ENCODE measurements around the gene PLCB2. TPM values are rescaled to one million over a fixed set of nuclear protein-coding genes. Genes with fewer than 3 reads are reported as not detected.

PLCB2 gene
- total and polyA plus RNA-seq, 2 donors (not counting 1 experiment from before 2014, with no cell fraction given), result 166 to 312 TPM

DNA sequence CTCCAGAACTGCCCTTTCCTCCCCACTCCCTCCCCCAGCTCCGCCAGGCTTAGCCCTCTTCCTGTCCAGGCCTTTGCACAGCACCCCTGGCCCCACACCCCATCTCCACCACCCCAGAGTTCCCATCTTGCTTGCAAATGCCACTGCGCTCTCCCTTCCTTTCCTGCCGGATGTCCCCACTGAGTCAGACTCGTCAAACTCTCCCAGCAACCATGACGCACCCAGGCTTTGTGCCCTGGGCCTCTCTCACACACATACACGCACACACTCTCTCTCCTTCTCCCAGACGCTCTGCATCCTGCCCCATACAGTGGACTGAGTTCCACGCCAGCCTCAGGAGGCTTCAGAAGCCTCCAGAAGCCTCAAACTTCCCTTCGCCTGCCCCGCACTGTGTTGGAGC is 35.8 kb upstream of the PLCB2 start:
- Mint-ChIP-seq H3K27ac (no peak overlapping the region), H3K27me3 (no peaks in the 10 kb centered on the region), H3K9me3 (ENCODE audit: insufficient read depth) (no peaks in the 10 kb centered on the region), H3K4me3 (no peak overlapping the region), H3K4me1 (no peaks in the 10 kb centered on the region)
- Histone ChIP-seq H3K27ac (ENCODE audit: low read length in 2 of 2) (no peak overlapping the region), H3K4me2 (replicated peaks; ENCODE audit: low read depth, low read length, poor library complexity, severe bottlenecking) (no peak overlapping the region), H3K36me3 (replicated peaks in 1 of 2; ENCODE audit: control extremely low read depth in 1 of 2, control insufficient read depth in 1 of 2, extremely low read depth in 1 of 2, insufficient read depth in 2 of 2, low read length in 1 of 2) (no peaks in the 10 kb centered on the region), H2AFZ (ENCODE audit: insufficient read depth, low read depth, low read length, poor library complexity, severe bottlenecking) (no peak overlapping the region), H3K79me2 (ENCODE audit: control insufficient read depth, insufficient read depth, low read length) (no peaks in the 10 kb centered on the region), H3K9ac (ENCODE audit: low read length) (no peak overlapping the region), H3K4me1 (ENCODE audit: control insufficient read depth in 2 of 2, insufficient read depth in 2 of 2, low read length in 2 of 2) (no peaks in the 10 kb centered on the region), H3K4me3 (ENCODE audit: control extremely low read depth in 1 of 5, extremely low read depth in 1 of 5, insufficient read depth in 1 of 5, low read depth in 2 of 5, low read length in 4 of 5) (no peak overlapping the region), H4K20me1 (ENCODE audit: control insufficient read depth, insufficient read depth, low read length, poor library complexity, severe bottlenecking) (no peaks in the 10 kb centered on the region), H3K9me3 (ENCODE audit: control extremely low read depth in 1 of 3, control insufficient read depth in 2 of 3, insufficient read depth in 1 of 3, low read length in 2 of 3) (no peaks in the 10 kb centered on the region), H3K27me3 (replicated peaks in 1 of 4; ENCODE audit: control extremely low read depth in 1 of 4, control insufficient read depth in 3 of 4, insufficient read depth in 4 of 4, low read length in 3 of 4) (no peaks in the 10 kb centered on the region)
- ChIA-PET POLR2A (interaction anchor here (1.5 kb wide), 1 partner anchor 78 kb away, joined by 5 read pairs; no protein-coding TSS in a partner anchor), CTCF (interaction anchor here (0.9 to 15.0 kb wide), 15 partner anchors 12 to 539 kb away, joined by 3 to 382 read pairs (median 9); partner anchors contain the start of genes INAFM2, IVD and PLCB2)
- no peak for ATAC-seq (ENCODE audit: low read depth)
- intact Hi-C loops (cut with micrococcal nuclease), result no loop called here
- no peak for DNase-seq
- TF ChIP-seq CTCF (IDR thresholded peaks at IDR 0.05) (no peak), EZH2 (IDR thresholded peaks at IDR 0.05; ENCODE audit: borderline replicate concordance, insufficient read depth, low read depth, low read length, poor library complexity, severe bottlenecking) (no peak)
- 89% methylated on average over 8 of the region's 10 CpGs for WGBS (ENCODE audit: insufficient coverage)

- Mint-ChIP-seq H3K9me3 (ENCODE audit: insufficient read depth) (no peaks in the 10 kb centered on the region), H3K4me3 (no peak overlapping the region), H3K27ac (no peak overlapping the region), H3K27me3 (peaks cover 4% of the 10 kb centered on the region), H3K4me1 (peaks cover 4% of the 10 kb centered on the region)
- peaks cover 4 to 6% of the 10 kb centered on the region in 2 donors for H3K4me1 ChIP-seq (ENCODE audit: control insufficient read depth in 2 of 2, insufficient read depth in 2 of 2, low read length in 2 of 2)
- TF ChIP-seq CTCF (IDR thresholded peaks at IDR 0.05) (no peak), EZH2 (IDR thresholded peaks at IDR 0.05; ENCODE audit: borderline replicate concordance, insufficient read depth, low read depth, low read length, poor library complexity, severe bottlenecking) (no peak)
- H3K27ac ChIP-seq (ENCODE audit: low read length in 2 of 2), result no peak overlapping the region
- H3K4me2 ChIP-seq (replicated peaks; ENCODE audit: low read depth, low read length, poor library complexity, severe bottlenecking), result no peak overlapping the region
- intact Hi-C loops (cut with micrococcal nuclease), result no loop called here
- H3K4me3 ChIP-seq (ENCODE audit: control extremely low read depth in 1 of 5, extremely low read depth in 1 of 5, insufficient read depth in 1 of 5, low read depth in 2 of 5, low read length in 4 of 5), result no peak overlapping the region
- DNase-seq (no peak), ATAC-seq (ENCODE audit: low read depth) (no peak)
- CTCF ChIA-PET, result interaction anchor here (0.6 to 15.0 kb wide), 15 partner anchors 14 to 549 kb away, joined by 3 to 382 read pairs (median 5); partner anchors contain the start of genes INAFM2, KNSTRN and PLCB2
- H2AFZ ChIP-seq (ENCODE audit: insufficient read depth, low read depth, low read length, poor library complexity, severe bottlenecking), result no peak overlapping the region
- H3K9ac ChIP-seq (ENCODE audit: low read length), result no peak overlapping the region
- H3K9me3 ChIP-seq (ENCODE audit: control extremely low read depth in 1 of 3, control insufficient read depth in 2 of 3, insufficient read depth in 1 of 3, low read length in 2 of 3), result no peaks in the 10 kb centered on the region
- no peaks in the 10 kb centered on the region for H3K36me3 ChIP-seq (replicated peaks in 1 of 2; ENCODE audit: control extremely low read depth in 1 of 2, control insufficient read depth in 1 of 2, extremely low read depth in 1 of 2, insufficient read depth in 2 of 2, low read length in 1 of 2)
- POLR2A ChIA-PET, result no interaction called here
- H3K79me2 ChIP-seq (ENCODE audit: control insufficient read depth, insufficient read depth, low read length), result no peaks in the 10 kb centered on the region
- H3K27me3 ChIP-seq (replicated peaks in 1 of 4; ENCODE audit: control extremely low read depth in 1 of 4, control insufficient read depth in 3 of 4, insufficient read depth in 4 of 4, low read length in 3 of 4), result peaks cover 0 to 4% (median 0%) of the 10 kb centered on the region in 4 experiments
- no peaks in the 10 kb centered on the region for H4K20me1 ChIP-seq (ENCODE audit: control insufficient read depth, insufficient read depth, low read length, poor library complexity, severe bottlenecking)
- 69% methylated on average over 4 of the region's 7 CpGs for WGBS (ENCODE audit: insufficient coverage)
Observed at GRCh38 chr15:40342416-40343320, 34.9 kb upstream of the PLCB2 start.
